Measurements from ENCODE around the gene VPS13C.

The VPS13C gene

DNA sequence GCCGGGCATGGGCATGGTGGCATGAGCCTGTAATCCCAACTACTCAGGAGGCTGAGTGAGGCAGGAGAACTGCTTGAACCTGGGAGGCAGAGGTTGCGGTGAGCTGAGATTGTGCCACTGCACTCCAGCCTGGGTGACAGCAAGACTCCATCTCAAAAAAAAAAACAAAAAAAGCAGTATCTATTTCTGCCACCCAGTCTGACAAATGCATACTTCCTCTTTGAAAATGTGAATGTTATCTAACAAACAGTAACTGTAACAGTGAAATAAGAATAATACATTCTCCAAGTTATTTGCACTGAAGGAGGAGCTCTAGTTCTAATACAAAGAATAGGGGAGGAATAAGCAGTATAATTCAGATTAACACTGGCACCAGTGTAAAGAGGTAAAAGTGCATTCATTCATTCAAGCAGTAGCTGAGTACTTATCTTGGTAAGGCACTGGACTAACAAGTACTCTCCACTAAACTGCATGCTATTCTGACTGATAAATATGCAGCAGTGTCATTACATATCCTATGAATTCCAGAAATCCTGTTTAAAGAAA lies 12.9 kb downstream of the VPS13C start:
- Histone ChIP-seq H3K4me1 (ENCODE audit: control insufficient read depth in 2 of 2, insufficient read depth in 1 of 2, low read depth in 1 of 2, low read length in 2 of 2) (no peaks in the 10 kb centered on the region), H3K9me3 (replicated peaks in 1 of 2; ENCODE audit: control insufficient read depth in 2 of 2, insufficient read depth in 1 of 2, low read depth in 1 of 2, low read length in 2 of 2) (no peaks in the 10 kb centered on the region), H3K36me3 (replicated peaks in 1 of 2; ENCODE audit: control insufficient read depth in 2 of 2, insufficient read depth in 2 of 2, low read length in 2 of 2) (peaks cover 0 to 4% of the 10 kb centered on the region in 2 donors), H3K27ac (replicated peaks; ENCODE audit: low read length) (no peak overlapping the region), H3K4me2 (ENCODE audit: insufficient read depth, low read length, poor library complexity, severe bottlenecking) (no peak overlapping the region), H2AFZ (ENCODE audit: low read length) (no peak overlapping the region), H4K91ac (ENCODE audit: low read depth, low read length, poor library complexity) (no peak overlapping the region), H3K9ac (ENCODE audit: low read depth, low read length, poor library complexity) (no peak overlapping the region), H2BK5ac (ENCODE audit: low read length) (no peak overlapping the region), H2AK5ac (ENCODE audit: low read depth, low read length) (no peak overlapping the region), H3K27me3 (ENCODE audit: control insufficient read depth in 3 of 3, insufficient read depth in 3 of 3, low read depth in 1 of 3, low read length in 3 of 3) (no peaks in the 10 kb centered on the region), H3K4me3 (ENCODE audit: low read length in 2 of 2) (no peak overlapping the region), H3K4ac (ENCODE audit: low read length) (no peak overlapping the region), H3K18ac (ENCODE audit: low read length) (no peak overlapping the region), H3K14ac (ENCODE audit: low read length) (no peak overlapping the region), H2BK12ac (ENCODE audit: low read length) (no peak overlapping the region), H2BK120ac (ENCODE audit: low read depth, low read length) (no peak overlapping the region), H2BK15ac (ENCODE audit: low read length) (no peak overlapping the region), H3K79me1 (ENCODE audit: low read depth, low read length) (no peaks in the 10 kb centered on the region), H4K8ac (ENCODE audit: low read depth, low read length) (no peak overlapping the region), H3K23ac (ENCODE audit: low read depth, low read length, poor library complexity) (no peak overlapping the region)
- WGBS, 2 donors (ENCODE audit: extremely low coverage in 2 of 2, insufficient read length in 2 of 2, insufficient replicate concordance in 1 of 2): no CpG with 5 or more reads among the region's 2 CpGs
- DNase-seq (ENCODE audit: low spot score): no peak

DNA sequence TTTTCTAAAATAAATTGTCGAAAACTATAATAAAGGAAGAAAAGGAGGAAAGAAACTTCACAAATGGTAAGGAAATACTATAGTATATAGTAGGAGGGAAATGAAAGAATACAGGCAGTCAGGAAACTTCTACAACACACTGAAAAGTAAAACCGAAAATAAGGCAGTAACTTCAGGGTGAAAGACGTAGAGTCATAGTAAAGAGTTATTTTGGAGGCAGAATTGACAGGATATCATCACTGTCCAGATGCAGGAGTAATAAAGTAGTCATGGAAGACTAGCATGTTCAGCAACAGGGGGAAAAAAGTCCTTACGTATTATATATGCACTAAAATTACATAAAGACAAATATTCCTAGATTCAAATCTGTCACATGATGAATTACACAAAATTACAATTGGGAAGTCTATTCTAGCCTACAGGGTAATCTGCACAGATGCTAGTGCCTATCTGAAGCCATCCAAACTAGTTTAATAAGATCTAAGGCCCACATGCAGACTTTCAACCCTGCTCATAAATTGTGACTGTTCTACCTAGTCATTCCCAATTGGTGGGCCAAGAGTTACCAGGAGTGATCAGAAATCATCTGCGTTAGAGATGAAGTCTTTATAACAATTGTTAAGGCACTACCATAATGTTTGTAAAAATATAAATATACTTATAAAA lies 14.0 kb downstream of the VPS13C start:
- Histone ChIP-seq H3K14ac (ENCODE audit: low read length) (no peak overlapping the region), H2AK5ac (ENCODE audit: low read depth, low read length) (no peak overlapping the region), H4K91ac (ENCODE audit: low read depth, low read length, poor library complexity) (no peak overlapping the region), H4K8ac (ENCODE audit: low read depth, low read length) (no peak overlapping the region), H3K23ac (ENCODE audit: low read depth, low read length, poor library complexity) (no peak overlapping the region), H3K4ac (ENCODE audit: low read length) (no peak overlapping the region), H3K36me3 (replicated peaks in 1 of 2; ENCODE audit: control insufficient read depth in 2 of 2, insufficient read depth in 2 of 2, low read length in 2 of 2) (peaks cover 0 to 6% of the 10 kb centered on the region in 2 donors), H3K27me3 (ENCODE audit: control insufficient read depth in 3 of 3, insufficient read depth in 3 of 3, low read depth in 1 of 3, low read length in 3 of 3) (no peaks in the 10 kb centered on the region), H3K4me3 (ENCODE audit: low read length in 2 of 2) (no peak overlapping the region), H2AFZ (ENCODE audit: low read length) (no peak overlapping the region), H2BK5ac (ENCODE audit: low read length) (no peak overlapping the region), H3K79me1 (ENCODE audit: low read depth, low read length) (no peaks in the 10 kb centered on the region), H3K9me3 (replicated peaks in 1 of 2; ENCODE audit: control insufficient read depth in 2 of 2, insufficient read depth in 1 of 2, low read depth in 1 of 2, low read length in 2 of 2) (no peaks in the 10 kb centered on the region), H3K4me1 (ENCODE audit: control insufficient read depth in 2 of 2, insufficient read depth in 1 of 2, low read depth in 1 of 2, low read length in 2 of 2) (no peaks in the 10 kb centered on the region), H2BK15ac (ENCODE audit: low read length) (no peak overlapping the region), H2BK120ac (ENCODE audit: low read depth, low read length) (no peak overlapping the region), H3K9ac (ENCODE audit: low read depth, low read length, poor library complexity) (no peak overlapping the region), H3K18ac (ENCODE audit: low read length) (no peak overlapping the region), H3K4me2 (ENCODE audit: insufficient read depth, low read length, poor library complexity, severe bottlenecking) (no peak overlapping the region), H3K27ac (replicated peaks; ENCODE audit: low read length) (no peak overlapping the region), H2BK12ac (ENCODE audit: low read length) (no peak overlapping the region)
- DNase-seq (ENCODE audit: low spot score): no peak
- no CpG with 5 or more reads among the region's 5 CpGs for WGBS, 2 donors (ENCODE audit: extremely low coverage in 2 of 2, insufficient read length in 2 of 2, insufficient replicate concordance in 1 of 2)

DNA sequence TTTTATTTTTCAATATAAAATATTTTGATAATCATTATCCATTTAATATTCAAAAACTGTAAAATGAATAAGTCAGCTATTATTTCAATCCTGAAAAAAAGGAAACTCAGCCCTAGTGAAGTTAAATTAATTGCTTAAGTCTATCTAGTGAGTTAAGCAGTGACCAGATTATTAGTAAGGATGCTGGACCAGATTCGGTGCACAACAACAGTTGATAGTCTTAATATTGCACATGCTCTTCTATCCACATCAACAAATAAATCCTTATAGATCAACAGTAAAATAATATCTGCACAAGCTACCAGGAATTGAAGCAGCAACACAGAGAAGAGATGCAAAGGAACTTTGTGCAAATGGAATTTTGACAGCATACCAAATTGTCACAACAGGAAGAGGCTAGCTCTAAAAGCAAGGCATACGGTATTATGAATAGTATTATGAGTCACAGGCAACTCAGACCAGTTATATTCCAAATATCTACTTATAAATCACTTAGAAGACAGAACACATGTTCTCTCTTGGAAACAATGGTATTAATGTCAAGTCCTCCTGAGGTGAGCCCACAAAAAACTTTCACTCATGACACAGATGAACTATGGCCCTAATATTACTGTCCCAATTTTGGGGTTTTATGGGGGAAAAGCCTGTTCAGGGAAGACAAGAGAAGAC lies 24.9 kb downstream of the VPS13C start:
- no peaks in the 10 kb centered on the region for H3K27me3 ChIP-seq (ENCODE audit: control insufficient read depth in 3 of 3, insufficient read depth in 3 of 3, low read depth in 1 of 3, low read length in 3 of 3)
- no peak overlapping the region for H2AK5ac ChIP-seq (ENCODE audit: low read depth, low read length)
- no peak overlapping the region for H2BK120ac ChIP-seq (ENCODE audit: low read depth, low read length)
- H3K9ac ChIP-seq (ENCODE audit: low read depth, low read length, poor library complexity): no peak overlapping the region
- H2BK15ac ChIP-seq (ENCODE audit: low read length): no peak overlapping the region
- no CpG with 5 or more reads among the region's 2 CpGs for WGBS, 2 donors (ENCODE audit: extremely low coverage in 2 of 2, insufficient read length in 2 of 2, insufficient replicate concordance in 1 of 2)
- no peak overlapping the region for H4K8ac ChIP-seq (ENCODE audit: low read depth, low read length)
- H3K4me3 ChIP-seq (ENCODE audit: low read length in 2 of 2): no peak overlapping the region
- no peak overlapping the region for H3K18ac ChIP-seq (ENCODE audit: low read length)
- no peak overlapping the region for H3K4ac ChIP-seq (ENCODE audit: low read length)
- no peak overlapping the region for H3K14ac ChIP-seq (ENCODE audit: low read length)
- H3K4me2 ChIP-seq (ENCODE audit: insufficient read depth, low read length, poor library complexity, severe bottlenecking): no peak overlapping the region
- no peaks in the 10 kb centered on the region for H3K9me3 ChIP-seq (replicated peaks in 1 of 2; ENCODE audit: control insufficient read depth in 2 of 2, insufficient read depth in 1 of 2, low read depth in 1 of 2, low read length in 2 of 2)
- H3K4me1 ChIP-seq (ENCODE audit: control insufficient read depth in 2 of 2, insufficient read depth in 1 of 2, low read depth in 1 of 2, low read length in 2 of 2): no peaks in the 10 kb centered on the region
- H3K23ac ChIP-seq (ENCODE audit: low read depth, low read length, poor library complexity): no peak overlapping the region
- no peaks in the 10 kb centered on the region for H3K79me1 ChIP-seq (ENCODE audit: low read depth, low read length)
- no peak overlapping the region for H2BK12ac ChIP-seq (ENCODE audit: low read length)
- no peak for DNase-seq (ENCODE audit: low spot score)
- peaks cover 0 to 24% of the 10 kb centered on the region in 2 donors for H3K36me3 ChIP-seq (replicated peaks in 1 of 2; ENCODE audit: control insufficient read depth in 2 of 2, insufficient read depth in 2 of 2, low read length in 2 of 2)
- H2AFZ ChIP-seq (ENCODE audit: low read length): no peak overlapping the region
- no peak overlapping the region for H2BK5ac ChIP-seq (ENCODE audit: low read length)
- no peak overlapping the region for H3K27ac ChIP-seq (replicated peaks; ENCODE audit: low read length)
- H4K91ac ChIP-seq (ENCODE audit: low read depth, low read length, poor library complexity): no peak overlapping the region

DNA sequence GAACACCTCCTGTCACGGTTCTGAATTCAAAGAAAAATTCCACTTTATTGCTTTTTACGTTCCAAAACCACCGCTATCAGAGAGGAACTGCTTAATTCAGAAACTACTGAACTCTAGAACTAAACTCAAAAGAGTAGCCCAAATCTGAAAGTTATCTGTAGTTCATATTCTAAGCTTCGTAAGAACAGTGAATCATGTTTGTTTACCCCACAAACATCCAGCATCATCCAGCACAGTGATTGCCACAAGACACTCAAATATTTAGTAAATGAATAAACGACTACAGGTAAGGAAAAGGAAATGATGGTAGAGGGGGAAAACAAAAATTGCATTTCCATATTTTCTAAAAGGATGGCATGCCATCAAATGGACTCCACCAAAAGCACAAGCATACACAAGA lies 32.3 kb downstream of the VPS13C start:
- Histone ChIP-seq H3K18ac (ENCODE audit: low read length) (no peak overlapping the region), H2BK12ac (ENCODE audit: low read length) (no peak overlapping the region), H3K4ac (ENCODE audit: low read length) (no peak overlapping the region), H4K8ac (ENCODE audit: low read depth, low read length) (no peak overlapping the region), H2AFZ (ENCODE audit: low read length) (no peak overlapping the region), H3K36me3 (replicated peaks in 1 of 2; ENCODE audit: control insufficient read depth in 2 of 2, insufficient read depth in 2 of 2, low read length in 2 of 2) (peaks cover 0 to 22% of the 10 kb centered on the region in 2 donors), H3K27ac (replicated peaks; ENCODE audit: low read length) (no peak overlapping the region), H3K79me1 (ENCODE audit: low read depth, low read length) (no peaks in the 10 kb centered on the region), H3K4me1 (ENCODE audit: control insufficient read depth in 2 of 2, insufficient read depth in 1 of 2, low read depth in 1 of 2, low read length in 2 of 2) (no peaks in the 10 kb centered on the region), H3K9ac (ENCODE audit: low read depth, low read length, poor library complexity) (no peak overlapping the region), H2BK15ac (ENCODE audit: low read length) (no peak overlapping the region), H3K14ac (ENCODE audit: low read length) (no peak overlapping the region), H3K27me3 (ENCODE audit: control insufficient read depth in 3 of 3, insufficient read depth in 3 of 3, low read depth in 1 of 3, low read length in 3 of 3) (no peaks in the 10 kb centered on the region), H4K91ac (ENCODE audit: low read depth, low read length, poor library complexity) (no peak overlapping the region), H3K4me3 (ENCODE audit: low read length in 2 of 2) (no peak overlapping the region), H3K23ac (ENCODE audit: low read depth, low read length, poor library complexity) (no peak overlapping the region), H2AK5ac (ENCODE audit: low read depth, low read length) (no peak overlapping the region), H2BK120ac (ENCODE audit: low read depth, low read length) (no peak overlapping the region), H3K4me2 (ENCODE audit: insufficient read depth, low read length, poor library complexity, severe bottlenecking) (no peak overlapping the region), H3K9me3 (replicated peaks in 1 of 2; ENCODE audit: control insufficient read depth in 2 of 2, insufficient read depth in 1 of 2, low read depth in 1 of 2, low read length in 2 of 2) (no peaks in the 10 kb centered on the region), H2BK5ac (ENCODE audit: low read length) (no peak overlapping the region)
- no peak for DNase-seq (ENCODE audit: low spot score)
- WGBS, 2 donors (ENCODE audit: extremely low coverage in 2 of 2, insufficient read length in 2 of 2, insufficient replicate concordance in 1 of 2): no CpG with 5 or more reads among the region's 5 CpGs
